ENCODE results near the gene FRAT2. TPM values are rescaled to one million over a fixed set of nuclear protein-coding genes. Genes with fewer than 3 reads are reported as not detected.
A peak's percentile ranks its signal among the peaks of the same experiment; 100 is the strongest.

The FRAT2 gene
- total and polyA plus RNA-seq, 2 of the 13 experiments (the other 11 are each of a cell fraction or from before 2014, with no cell fraction given): 7.2 to 14.1 TPM

DNA sequence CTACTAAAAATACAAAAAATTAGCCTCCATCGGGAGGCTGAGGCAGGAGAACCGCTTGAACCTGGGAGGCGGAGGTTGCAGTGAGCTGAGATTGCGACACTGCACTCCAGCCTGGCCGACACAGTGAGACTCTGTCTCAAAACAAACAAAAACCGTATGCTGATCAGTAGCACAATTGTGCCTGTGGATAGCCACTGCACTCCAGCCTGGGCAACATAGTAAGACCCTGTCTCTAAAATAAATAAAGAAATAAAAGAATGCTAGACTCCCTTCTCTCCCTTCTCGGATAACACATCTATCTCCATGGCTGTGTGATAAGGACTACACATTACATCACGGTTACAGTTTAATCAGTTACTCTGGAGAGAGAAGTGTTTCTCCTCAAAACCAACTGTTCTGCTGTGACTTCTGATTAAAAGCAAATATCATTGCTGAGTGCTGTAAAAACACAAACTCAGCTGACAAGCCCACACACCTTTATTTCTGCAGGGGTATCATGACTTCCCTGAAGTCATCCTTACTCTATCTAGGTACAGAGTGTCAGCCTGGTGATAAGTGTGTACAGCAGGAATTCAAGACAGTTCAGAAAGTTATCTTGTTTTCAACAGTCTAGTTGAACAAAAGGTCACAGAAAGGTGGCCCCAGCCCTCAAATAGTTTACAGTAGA lies 36.8 kb downstream of the FRAT2 start (continued):
- TF ChIP-seq, protein P1, sequence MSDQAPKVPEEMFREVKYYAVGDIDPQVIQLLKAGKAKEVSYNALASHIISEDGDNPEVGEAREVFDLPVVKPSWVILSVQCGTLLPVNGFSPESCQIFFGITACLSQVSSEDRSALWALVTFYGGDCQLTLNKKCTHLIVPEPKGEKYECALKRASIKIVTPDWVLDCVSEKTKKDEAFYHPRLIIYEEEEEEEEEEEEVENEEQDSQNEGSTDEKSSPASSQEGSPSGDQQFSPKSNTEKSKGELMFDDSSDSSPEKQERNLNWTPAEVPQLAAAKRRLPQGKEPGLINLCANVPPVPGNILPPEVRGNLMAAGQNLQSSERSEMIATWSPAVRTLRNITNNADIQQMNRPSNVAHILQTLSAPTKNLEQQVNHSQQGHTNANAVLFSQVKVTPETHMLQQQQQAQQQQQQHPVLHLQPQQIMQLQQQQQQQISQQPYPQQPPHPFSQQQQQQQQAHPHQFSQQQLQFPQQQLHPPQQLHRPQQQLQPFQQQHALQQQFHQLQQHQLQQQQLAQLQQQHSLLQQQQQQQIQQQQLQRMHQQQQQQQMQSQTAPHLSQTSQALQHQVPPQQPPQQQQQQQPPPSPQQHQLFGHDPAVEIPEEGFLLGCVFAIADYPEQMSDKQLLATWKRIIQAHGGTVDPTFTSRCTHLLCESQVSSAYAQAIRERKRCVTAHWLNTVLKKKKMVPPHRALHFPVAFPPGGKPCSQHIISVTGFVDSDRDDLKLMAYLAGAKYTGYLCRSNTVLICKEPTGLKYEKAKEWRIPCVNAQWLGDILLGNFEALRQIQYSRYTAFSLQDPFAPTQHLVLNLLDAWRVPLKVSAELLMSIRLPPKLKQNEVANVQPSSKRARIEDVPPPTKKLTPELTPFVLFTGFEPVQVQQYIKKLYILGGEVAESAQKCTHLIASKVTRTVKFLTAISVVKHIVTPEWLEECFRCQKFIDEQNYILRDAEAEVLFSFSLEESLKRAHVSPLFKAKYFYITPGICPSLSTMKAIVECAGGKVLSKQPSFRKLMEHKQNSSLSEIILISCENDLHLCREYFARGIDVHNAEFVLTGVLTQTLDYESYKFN (CRISPR knock-in tag; conservative IDR thresholded peaks at IDR 0.05): 0 out of 2 replicates have a peak, but pooled peaks have one; percentile 27
- TF ChIP-seq ZNF781 (CRISPR knock-in tag; IDR thresholded peaks at IDR 0.05; ENCODE audit: borderline replicate concordance, not compliant biosample characterization) (no peak), MAFF (IDR thresholded peaks at IDR 0.05; ENCODE audit: low read depth, low read length) (no peak), ERF (CRISPR knock-in tag; IDR thresholded peaks at IDR 0.05) (no peak), PHF21A (CRISPR knock-in tag; IDR thresholded peaks at IDR 0.05) (peak; percentile 33; the same call in 1 of the 2 replicates), ZFYVE20 (CRISPR knock-in tag; IDR thresholded peaks at IDR 0.05; ENCODE audit: borderline replicate concordance, low read depth) (no peak), MED1 (CRISPR knock-in tag; IDR thresholded peaks at IDR 0.05) (peak; percentile 25; the same call in 1 of the 2 replicates), ZEB1 (IDR thresholded peaks at IDR 0.05; ENCODE audit: insufficient replicate concordance, low read depth) (no peak), ZNF460 (CRISPR knock-in tag; IDR thresholded peaks at IDR 0.05; ENCODE audit: borderline replicate concordance) (peak; percentile 70; the same call in 1 of the 2 replicates), ZNF230 (CRISPR knock-in tag; IDR thresholded peaks at IDR 0.05) (no peak)
- TF ChIP-seq, protein P2, sequence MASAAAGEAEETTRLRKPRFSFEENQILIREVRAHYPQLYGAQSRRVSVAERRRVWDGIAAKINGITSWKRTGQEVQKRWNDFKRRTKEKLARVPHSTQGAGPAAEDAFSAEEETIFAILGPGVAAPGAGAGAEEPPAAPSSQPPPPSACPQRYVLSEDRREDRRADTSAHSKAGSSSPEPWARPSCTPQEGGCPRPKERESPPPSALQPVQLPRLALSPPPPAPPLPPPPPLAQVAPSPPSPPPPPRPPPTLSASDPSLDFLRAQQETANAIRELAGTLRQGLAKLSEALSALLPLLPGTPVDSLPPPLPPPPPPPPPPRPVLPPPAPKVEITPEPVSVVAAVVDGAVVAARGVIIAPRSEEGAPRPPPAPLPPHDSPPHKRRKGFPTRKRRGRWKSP (CRISPR knock-in tag; IDR thresholded peaks at IDR 0.05): no peak
- TF ChIP-seq, protein P3, sequence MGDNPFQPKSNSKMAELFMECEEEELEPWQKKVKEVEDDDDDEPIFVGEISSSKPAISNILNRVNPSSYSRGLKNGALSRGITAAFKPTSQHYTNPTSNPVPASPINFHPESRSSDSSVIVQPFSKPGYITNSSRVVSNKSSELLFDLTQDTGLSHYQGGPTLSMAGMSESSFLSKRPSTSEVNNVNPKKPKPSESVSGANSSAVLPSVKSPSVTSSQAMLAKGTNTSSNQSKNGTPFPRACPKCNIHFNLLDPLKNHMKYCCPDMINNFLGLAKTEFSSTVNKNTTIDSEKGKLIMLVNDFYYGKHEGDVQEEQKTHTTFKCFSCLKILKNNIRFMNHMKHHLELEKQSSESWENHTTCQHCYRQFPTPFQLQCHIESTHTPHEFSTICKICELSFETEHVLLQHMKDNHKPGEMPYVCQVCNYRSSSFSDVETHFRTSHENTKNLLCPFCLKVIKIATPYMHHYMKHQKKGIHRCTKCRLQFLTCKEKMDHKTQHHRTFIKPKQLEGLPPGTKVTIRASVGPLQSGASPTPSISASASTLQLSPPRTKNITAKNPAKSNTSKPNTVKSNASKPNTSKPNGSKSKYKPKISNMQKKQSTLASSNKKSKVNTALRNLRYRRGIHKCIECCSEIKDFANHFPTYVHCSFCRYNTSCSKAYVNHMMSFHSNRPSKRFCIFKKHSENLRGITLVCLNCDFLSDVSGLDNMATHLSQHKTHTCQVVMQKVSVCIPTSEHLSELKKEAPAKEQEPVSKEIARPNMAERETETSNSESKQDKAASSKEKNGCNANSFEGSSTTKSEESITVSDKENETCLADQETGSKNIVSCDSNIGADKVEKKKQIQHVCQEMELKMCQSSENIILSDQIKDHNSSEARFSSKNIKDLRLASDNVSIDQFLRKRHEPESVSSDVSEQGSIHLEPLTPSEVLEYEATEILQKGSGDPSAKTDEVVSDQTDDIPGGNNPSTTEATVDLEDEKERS (CRISPR knock-in tag; IDR thresholded peaks at IDR 0.05): peak; percentile 92
- TF ChIP-seq, protein P4, sequence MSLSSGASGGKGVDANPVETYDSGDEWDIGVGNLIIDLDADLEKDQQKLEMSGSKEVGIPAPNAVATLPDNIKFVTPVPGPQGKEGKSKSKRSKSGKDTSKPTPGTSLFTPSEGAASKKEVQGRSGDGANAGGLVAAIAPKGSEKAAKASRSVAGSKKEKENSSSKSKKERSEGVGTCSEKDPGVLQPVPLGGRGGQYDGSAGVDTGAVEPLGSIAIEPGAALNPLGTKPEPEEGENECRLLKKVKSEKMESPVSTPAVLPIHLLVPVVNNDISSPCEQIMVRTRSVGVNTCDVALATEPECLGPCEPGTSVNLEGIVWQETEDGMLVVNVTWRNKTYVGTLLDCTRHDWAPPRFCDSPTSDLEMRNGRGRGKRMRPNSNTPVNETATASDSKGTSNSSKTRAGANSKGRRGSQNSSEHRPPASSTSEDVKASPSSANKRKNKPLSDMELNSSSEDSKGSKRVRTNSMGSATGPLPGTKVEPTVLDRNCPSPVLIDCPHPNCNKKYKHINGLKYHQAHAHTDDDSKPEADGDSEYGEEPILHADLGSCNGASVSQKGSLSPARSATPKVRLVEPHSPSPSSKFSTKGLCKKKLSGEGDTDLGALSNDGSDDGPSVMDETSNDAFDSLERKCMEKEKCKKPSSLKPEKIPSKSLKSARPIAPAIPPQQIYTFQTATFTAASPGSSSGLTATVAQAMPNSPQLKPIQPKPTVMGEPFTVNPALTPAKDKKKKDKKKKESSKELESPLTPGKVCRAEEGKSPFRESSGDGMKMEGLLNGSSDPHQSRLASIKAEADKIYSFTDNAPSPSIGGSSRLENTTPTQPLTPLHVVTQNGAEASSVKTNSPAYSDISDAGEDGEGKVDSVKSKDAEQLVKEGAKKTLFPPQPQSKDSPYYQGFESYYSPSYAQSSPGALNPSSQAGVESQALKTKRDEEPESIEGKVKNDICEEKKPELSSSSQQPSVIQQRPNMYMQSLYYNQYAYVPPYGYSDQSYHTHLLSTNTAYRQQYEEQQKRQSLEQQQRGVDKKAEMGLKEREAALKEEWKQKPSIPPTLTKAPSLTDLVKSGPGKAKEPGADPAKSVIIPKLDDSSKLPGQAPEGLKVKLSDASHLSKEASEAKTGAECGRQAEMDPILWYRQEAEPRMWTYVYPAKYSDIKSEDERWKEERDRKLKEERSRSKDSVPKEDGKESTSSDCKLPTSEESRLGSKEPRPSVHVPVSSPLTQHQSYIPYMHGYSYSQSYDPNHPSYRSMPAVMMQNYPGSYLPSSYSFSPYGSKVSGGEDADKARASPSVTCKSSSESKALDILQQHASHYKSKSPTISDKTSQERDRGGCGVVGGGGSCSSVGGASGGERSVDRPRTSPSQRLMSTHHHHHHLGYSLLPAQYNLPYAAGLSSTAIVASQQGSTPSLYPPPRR (CRISPR knock-in tag; IDR thresholded peaks at IDR 0.05; ENCODE audit: borderline replicate concordance): 0 out of 2 replicates have a peak, but pooled peaks have one; percentile 37
- TF ChIP-seq, protein P5, sequence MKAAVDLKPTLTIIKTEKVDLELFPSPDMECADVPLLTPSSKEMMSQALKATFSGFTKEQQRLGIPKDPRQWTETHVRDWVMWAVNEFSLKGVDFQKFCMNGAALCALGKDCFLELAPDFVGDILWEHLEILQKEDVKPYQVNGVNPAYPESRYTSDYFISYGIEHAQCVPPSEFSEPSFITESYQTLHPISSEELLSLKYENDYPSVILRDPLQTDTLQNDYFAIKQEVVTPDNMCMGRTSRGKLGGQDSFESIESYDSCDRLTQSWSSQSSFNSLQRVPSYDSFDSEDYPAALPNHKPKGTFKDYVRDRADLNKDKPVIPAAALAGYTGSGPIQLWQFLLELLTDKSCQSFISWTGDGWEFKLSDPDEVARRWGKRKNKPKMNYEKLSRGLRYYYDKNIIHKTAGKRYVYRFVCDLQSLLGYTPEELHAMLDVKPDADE (CRISPR knock-in tag; IDR thresholded peaks at IDR 0.05): no peak
